H54 (cell line): ENCODE results near the gene LPCAT1.

Source experiments
- DNase-seq: peaks from one replicate; pipeline ENCODE4 v3.0.0; 2011; ENCODE audit warnings: low spot score, mixed read lengths; ENCODE audit not compliant: insufficient read length
- FAIRE-seq: peaks from 3 replicates; lab custom pipeline; 2011; peaks lifted over from hg19 to GRCh38; lab: Jason Lieb, UNC
- POLR2A ChIP-seq: IDR thresholded peaks from 2 replicates; pipeline ENCODE4 v1.6.1; 2011; ENCODE audit warnings: low read depth, mild to moderate bottlenecking, low read length

The LPCAT1 gene

DNA sequence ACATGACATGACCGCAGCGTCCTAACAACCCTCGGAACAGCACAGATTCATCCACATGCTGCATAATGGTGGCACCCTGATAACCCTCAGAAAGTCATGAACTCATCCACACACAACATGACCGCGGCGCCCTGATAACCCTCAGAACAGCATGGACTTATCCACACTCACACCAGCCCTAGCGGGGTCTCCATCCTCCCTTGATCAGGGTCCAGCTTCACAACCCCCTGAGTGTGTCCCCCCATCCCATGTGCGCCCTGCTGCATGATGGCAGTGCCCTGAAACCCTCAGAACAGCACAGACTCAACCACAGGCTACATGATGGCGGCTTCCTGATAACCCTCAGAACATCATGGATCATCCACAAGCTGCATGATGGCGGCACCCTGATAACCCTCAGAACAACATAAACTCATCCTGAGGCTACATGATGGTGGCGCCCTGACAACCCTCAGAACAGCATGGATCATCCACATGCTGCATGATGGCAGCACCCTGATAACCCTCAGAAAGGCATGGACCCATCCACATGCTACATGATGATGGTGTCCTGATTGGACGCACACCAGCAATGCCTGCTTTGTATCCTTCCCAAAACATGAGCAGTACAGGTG is 106.8 kb downstream of the LPCAT1 start:
- FAIRE-seq (no peak), DNase-seq (no peak)
- no peak for TF ChIP-seq POLR2A

GRCh38 chr5:1415626-1416360 is 108.0 kb downstream of the LPCAT1 start:
- DNase-seq (no peak), FAIRE-seq (no peak)
- TF ChIP-seq POLR2A, result no peak

- DNase-seq (no peak), FAIRE-seq (no peak)
- TF ChIP-seq POLR2A, result no peak
Measured at GRCh38 chr5:1415059-1415425, 108.7 kb downstream of the LPCAT1 start.

GRCh38 chr5:1414311-1415058 is 109.3 kb downstream of the LPCAT1 start:
- TF ChIP-seq POLR2A, result no peak
- FAIRE-seq (no peak), DNase-seq (no peak)

- DNase-seq (no peak), FAIRE-seq (no peak)
- no peak for TF ChIP-seq POLR2A
Measured at GRCh38 chr5:1413611-1414241, 110.0 kb downstream of the LPCAT1 start.

GRCh38 chr5:1413211-1413610 is 110.5 kb downstream of the LPCAT1 start:
- DNase-seq (no peak), FAIRE-seq (no peak)
- no peak for TF ChIP-seq POLR2A

- DNase-seq (no peak), FAIRE-seq (no peak)
- TF ChIP-seq POLR2A, result no peak
Measured at GRCh38 chr5:1412621-1413020, 111.1 kb downstream of the LPCAT1 start.

- FAIRE-seq, result no peak
- TF ChIP-seq POLR2A, result no peak
- no peak for DNase-seq
Measured at GRCh38 chr5:1412163-1412562, 111.6 kb downstream of the LPCAT1 start.
